Measurements from ENCODE around the gene ABCB6.

DNA sequence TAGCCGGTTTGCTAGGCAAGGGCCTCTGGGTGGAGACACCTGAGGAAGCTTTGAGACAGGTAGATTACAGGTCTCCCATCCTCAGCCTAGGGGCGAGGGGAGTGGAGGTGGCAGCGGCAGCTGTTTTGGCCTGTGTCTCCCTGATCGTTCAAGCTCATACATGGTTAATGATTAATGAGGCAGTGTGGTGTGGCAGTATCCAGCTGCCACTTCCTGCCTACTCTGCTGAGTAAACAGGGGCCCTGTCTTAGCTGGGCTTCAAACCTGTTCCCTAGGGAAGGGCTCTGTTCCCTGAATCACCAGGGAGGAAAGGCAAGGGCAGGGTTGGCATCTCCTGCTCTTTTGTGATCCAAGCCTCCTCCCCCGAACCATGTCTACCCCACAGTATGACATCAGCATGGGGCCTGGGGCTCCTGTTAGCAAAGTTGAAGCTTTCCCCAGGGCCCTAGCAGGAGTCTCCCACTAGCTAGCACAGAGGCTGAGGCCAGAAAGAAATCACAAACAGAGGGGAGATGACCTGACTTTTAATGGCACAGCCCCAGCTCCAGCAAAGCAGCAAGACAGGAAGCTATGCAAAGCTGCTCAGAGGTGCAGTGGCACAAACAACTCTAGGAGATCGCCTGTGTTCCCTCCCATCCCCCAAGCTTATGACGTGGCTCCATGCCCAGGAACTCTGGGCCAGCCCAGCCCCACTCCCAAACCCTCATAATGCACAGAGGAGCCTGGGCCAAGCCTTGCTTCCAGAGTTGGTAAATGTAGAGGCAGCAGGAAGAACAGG, 30.6 kb upstream of the ABCB6 start:
- TF ChIP-seq, protein P1, sequence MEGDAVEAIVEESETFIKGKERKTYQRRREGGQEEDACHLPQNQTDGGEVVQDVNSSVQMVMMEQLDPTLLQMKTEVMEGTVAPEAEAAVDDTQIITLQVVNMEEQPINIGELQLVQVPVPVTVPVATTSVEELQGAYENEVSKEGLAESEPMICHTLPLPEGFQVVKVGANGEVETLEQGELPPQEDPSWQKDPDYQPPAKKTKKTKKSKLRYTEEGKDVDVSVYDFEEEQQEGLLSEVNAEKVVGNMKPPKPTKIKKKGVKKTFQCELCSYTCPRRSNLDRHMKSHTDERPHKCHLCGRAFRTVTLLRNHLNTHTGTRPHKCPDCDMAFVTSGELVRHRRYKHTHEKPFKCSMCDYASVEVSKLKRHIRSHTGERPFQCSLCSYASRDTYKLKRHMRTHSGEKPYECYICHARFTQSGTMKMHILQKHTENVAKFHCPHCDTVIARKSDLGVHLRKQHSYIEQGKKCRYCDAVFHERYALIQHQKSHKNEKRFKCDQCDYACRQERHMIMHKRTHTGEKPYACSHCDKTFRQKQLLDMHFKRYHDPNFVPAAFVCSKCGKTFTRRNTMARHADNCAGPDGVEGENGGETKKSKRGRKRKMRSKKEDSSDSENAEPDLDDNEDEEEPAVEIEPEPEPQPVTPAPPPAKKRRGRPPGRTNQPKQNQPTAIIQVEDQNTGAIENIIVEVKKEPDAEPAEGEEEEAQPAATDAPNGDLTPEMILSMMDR (IDR thresholded peaks at IDR 0.05; ENCODE audit: insufficient read depth, low read depth, low read length): no peak
- no peak for TF ChIP-seq EZH2 (IDR thresholded peaks at IDR 0.05; ENCODE audit: insufficient read depth, low read length)
